WTC11 (cell line): ENCODE measurements around the gene PREX1.

Experiments
- TP53 ChIP-seq: sonication (generic); formaldehyde crosslinking; IDR thresholded peaks from 2 replicates; pipeline ENCODE4 v1.8.1; 2023; ENCODE audit warnings: mild to moderate bottlenecking, missing genetic modification reagents
- ZNF263 ChIP-seq: sonication (generic); formaldehyde crosslinking; IDR thresholded peaks from 2 replicates; pipeline ENCODE4 v1.8.1; 2022; ENCODE audit warnings: low read depth, mild to moderate bottlenecking, moderate library complexity, missing genetic modification reagents
- TF ChIP-seq, protein P1 (sequence below): sonication (generic); formaldehyde crosslinking; IDR thresholded peaks from 2 replicates; pipeline ENCODE4 v1.8.1; 2022; ENCODE audit warnings: mild to moderate bottlenecking, moderate library complexity, missing genetic modification reagents

GRCh38 chr20:48790473-48791003, 37.3 kb downstream of the PREX1 start:
- TF ChIP-seq, protein P1, sequence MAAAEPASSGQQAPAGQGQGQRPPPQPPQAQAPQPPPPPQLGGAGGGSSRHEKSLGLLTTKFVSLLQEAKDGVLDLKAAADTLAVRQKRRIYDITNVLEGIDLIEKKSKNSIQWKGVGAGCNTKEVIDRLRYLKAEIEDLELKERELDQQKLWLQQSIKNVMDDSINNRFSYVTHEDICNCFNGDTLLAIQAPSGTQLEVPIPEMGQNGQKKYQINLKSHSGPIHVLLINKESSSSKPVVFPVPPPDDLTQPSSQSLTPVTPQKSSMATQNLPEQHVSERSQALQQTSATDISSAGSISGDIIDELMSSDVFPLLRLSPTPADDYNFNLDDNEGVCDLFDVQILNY (CRISPR knock-in tag): no peak
- TF ChIP-seq TP53 (CRISPR knock-in tag) (no peak), ZNF263 (CRISPR knock-in tag) (no peak)
